WTC11 (cell line): ENCODE results near the gene ALK. TPM values are rescaled to one million over a fixed set of nuclear protein-coding genes. Genes with fewer than 3 reads are reported as not detected.

ENCODE experiments used
- ATAC-seq: fragments of 200-7000 bp; cut with Tn5 transposase; 2 replicates; pipeline ENCODE4 v1.10.0; 2021; ENCODE audit warnings: mild to moderate bottlenecking, moderate library complexity
- CTCF ChIA-PET: fragments of 300-600 bp; sonication (Branson Sonifier 250); formaldehyde crosslinking; loops from one replicate; lab custom pipeline; 2021; ENCODE audit warnings: antibody characterized with exemption; lab: Charles Lee
- POLR2A ChIA-PET: fragments of 350-600 bp; sonication (Branson Sonifier 250); formaldehyde crosslinking; loops from one replicate; lab custom pipeline; 2021; ENCODE audit warnings: antibody characterized with exemption; lab: Charles Lee
- DNase-seq: peaks from one replicate; pipeline ENCODE4 v3.0.0; 2021; ENCODE audit warnings: low spot score
- H3K27ac Mint-ChIP-seq: 2 replicates; pipeline ENCODE4 v1.8.0; 2021; ENCODE audit warnings: mixed read lengths
- H3K27me3 Mint-ChIP-seq: 2 replicates; pipeline ENCODE4 v1.8.0; 2021; ENCODE audit warnings: low read depth, mild to moderate bottlenecking, moderate library complexity, mixed read lengths
- H3K36me3 Mint-ChIP-seq: 2 replicates; pipeline ENCODE4 v1.8.0; 2021; ENCODE audit warnings: mixed read lengths
- H3K4me1 Mint-ChIP-seq: 2 replicates; pipeline ENCODE4 v1.8.0; 2022; ENCODE audit warnings: mixed read lengths
- H3K4me3 Mint-ChIP-seq: 2 replicates; pipeline ENCODE4 v1.8.0; 2021; ENCODE audit warnings: mild to moderate bottlenecking, moderate library complexity, mixed read lengths
- H3K9me3 Mint-ChIP-seq: 2 replicates; pipeline ENCODE4 v1.8.0; 2021; ENCODE audit warnings: mixed read lengths
- CREM ChIP-seq: sonication (generic); formaldehyde crosslinking; IDR thresholded peaks from 2 replicates; pipeline ENCODE4 v1.8.1; 2022; ENCODE audit warnings: mild to moderate bottlenecking, missing genetic modification reagents, moderate library complexity
- EMX1 ChIP-seq: fragments of 250-450 bp; sonication (Bioruptor Pico); IDR thresholded peaks from 2 replicates; pipeline ENCODE4 v1.8.0; 2021; ENCODE audit warnings: mild to moderate bottlenecking
- FOXP1 ChIP-seq: sonication (generic); formaldehyde crosslinking; IDR thresholded peaks from 2 replicates; pipeline ENCODE4 v1.8.0; 2022; ENCODE audit warnings: missing genetic modification reagents, mild to moderate bottlenecking, moderate library complexity, borderline replicate concordance
- GRHL2 ChIP-seq: fragments of 250-450 bp; sonication (Bioruptor Pico); IDR thresholded peaks from 2 replicates; pipeline ENCODE4 v1.8.0; 2022; ENCODE audit warnings: mild to moderate bottlenecking, moderate library complexity; ENCODE audit not compliant: insufficient replicate concordance, severe bottlenecking
- JAZF1 ChIP-seq: fragments of 250-450 bp; sonication (Bioruptor Pico); IDR thresholded peaks from 2 replicates; pipeline ENCODE4 v1.9.0; 2021; ENCODE audit warnings: moderate library complexity, mild to moderate bottlenecking, inconsistent platforms
- JUN ChIP-seq: sonication (generic); formaldehyde crosslinking; IDR thresholded peaks from 2 replicates; pipeline ENCODE4 v1.8.0; 2023; ENCODE audit warnings: mild to moderate bottlenecking, missing genetic modification reagents
- MXD4 ChIP-seq: fragments of 250-450 bp; sonication (Bioruptor Pico); IDR thresholded peaks from 2 replicates; pipeline ENCODE4 v1.8.0; 2021; ENCODE audit warnings: mild to moderate bottlenecking, moderate library complexity, borderline replicate concordance
- OVOL2 ChIP-seq: fragments of 250-450 bp; sonication (Bioruptor Pico); IDR thresholded peaks from 2 replicates; pipeline ENCODE4 v1.9.0; 2021; ENCODE audit warnings: mild to moderate bottlenecking, borderline replicate concordance
- RELA ChIP-seq: sonication (generic); formaldehyde crosslinking; IDR thresholded peaks from 2 replicates; pipeline ENCODE4 v1.8.1; 2022; ENCODE audit warnings: missing genetic modification reagents, mild to moderate bottlenecking, borderline replicate concordance
- SMAD4 ChIP-seq: sonication (generic); formaldehyde crosslinking; IDR thresholded peaks from 2 replicates; pipeline ENCODE4 v1.8.0; 2022; ENCODE audit warnings: mild to moderate bottlenecking, missing genetic modification reagents
- TEAD1 ChIP-seq: sonication (generic); formaldehyde crosslinking; IDR thresholded peaks from 2 replicates; pipeline ENCODE4 v1.8.0; 2022; ENCODE audit warnings: mild to moderate bottlenecking, missing genetic modification reagents
- TEAD4 ChIP-seq: sonication (generic); formaldehyde crosslinking; IDR thresholded peaks from 2 replicates; pipeline ENCODE4 v1.8.0; 2022; ENCODE audit warnings: mild to moderate bottlenecking, missing genetic modification reagents
- total RNA-seq: library from RNA; stranded (reverse); gene quantifications from 3 replicates; pipeline ENCODE4 v1.2.3, GENCODE V29; 2021
- TF ChIP-seq, protein P1 (sequence below): fragments of 250-450 bp; sonication (Bioruptor Pico); IDR thresholded peaks from 2 replicates; pipeline ENCODE4 v1.9.0; 2021; ENCODE audit warnings: mild to moderate bottlenecking, borderline replicate concordance
- TF ChIP-seq, protein P2 (sequence below): sonication (generic); formaldehyde crosslinking; IDR thresholded peaks from 2 replicates; pipeline ENCODE4 v1.8.0; 2023; ENCODE audit warnings: missing genetic modification reagents
- TF ChIP-seq, protein P3 (sequence below): sonication (generic); formaldehyde crosslinking; IDR thresholded peaks from 2 replicates; pipeline ENCODE4 v1.8.1; 2022; ENCODE audit warnings: low read depth, mild to moderate bottlenecking, moderate library complexity, missing genetic modification reagents, borderline replicate concordance
- TF ChIP-seq, protein P4 (sequence below): sonication (generic); formaldehyde crosslinking; IDR thresholded peaks from 2 replicates; pipeline ENCODE4 v1.8.0; 2022; ENCODE audit warnings: missing genetic modification reagents
- TF ChIP-seq, protein P5 (sequence below): sonication (generic); formaldehyde crosslinking; IDR thresholded peaks from 2 replicates; pipeline ENCODE4 v1.8.0; 2022; ENCODE audit warnings: mild to moderate bottlenecking, missing genetic modification reagents
- TF ChIP-seq, protein P6 (sequence below): sonication (generic); formaldehyde crosslinking; IDR thresholded peaks from 2 replicates; pipeline ENCODE4 v1.8.1; 2022; ENCODE audit warnings: missing genetic modification reagents, borderline replicate concordance
- TF ChIP-seq, protein P7 (sequence below): sonication (generic); formaldehyde crosslinking; IDR thresholded peaks from 2 replicates; pipeline ENCODE4 v1.8.0; 2022; ENCODE audit warnings: mild to moderate bottlenecking, missing genetic modification reagents
- TF ChIP-seq, protein P8 (sequence below): sonication (generic); formaldehyde crosslinking; IDR thresholded peaks from 2 replicates; pipeline ENCODE4 v1.8.0; 2023; ENCODE audit warnings: mild to moderate bottlenecking, missing genetic modification reagents

ALK gene
- total RNA-seq, 1 experiment from 2014 or later: not detected

DNA sequence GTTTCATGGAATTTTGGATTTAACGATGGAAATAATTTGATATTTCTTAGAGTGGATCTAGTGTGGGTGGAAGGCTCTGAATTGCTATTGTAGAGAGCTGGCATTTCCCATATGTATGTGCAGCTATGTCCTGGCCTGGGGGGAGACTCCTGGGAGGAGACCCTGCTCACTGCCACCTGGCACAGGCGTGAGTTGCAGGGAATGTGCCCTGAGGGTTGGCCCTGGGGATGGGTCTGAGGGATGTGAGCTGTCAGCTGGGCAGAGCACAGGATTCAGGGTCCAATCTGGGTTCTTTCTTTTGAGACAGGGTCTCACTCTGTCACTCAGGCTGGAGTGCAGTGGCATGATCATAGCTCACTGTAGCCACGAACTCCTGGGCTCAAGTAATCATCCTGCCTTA, 686.0 kb downstream of the ALK start (continued):
- TF ChIP-seq, protein P1, sequence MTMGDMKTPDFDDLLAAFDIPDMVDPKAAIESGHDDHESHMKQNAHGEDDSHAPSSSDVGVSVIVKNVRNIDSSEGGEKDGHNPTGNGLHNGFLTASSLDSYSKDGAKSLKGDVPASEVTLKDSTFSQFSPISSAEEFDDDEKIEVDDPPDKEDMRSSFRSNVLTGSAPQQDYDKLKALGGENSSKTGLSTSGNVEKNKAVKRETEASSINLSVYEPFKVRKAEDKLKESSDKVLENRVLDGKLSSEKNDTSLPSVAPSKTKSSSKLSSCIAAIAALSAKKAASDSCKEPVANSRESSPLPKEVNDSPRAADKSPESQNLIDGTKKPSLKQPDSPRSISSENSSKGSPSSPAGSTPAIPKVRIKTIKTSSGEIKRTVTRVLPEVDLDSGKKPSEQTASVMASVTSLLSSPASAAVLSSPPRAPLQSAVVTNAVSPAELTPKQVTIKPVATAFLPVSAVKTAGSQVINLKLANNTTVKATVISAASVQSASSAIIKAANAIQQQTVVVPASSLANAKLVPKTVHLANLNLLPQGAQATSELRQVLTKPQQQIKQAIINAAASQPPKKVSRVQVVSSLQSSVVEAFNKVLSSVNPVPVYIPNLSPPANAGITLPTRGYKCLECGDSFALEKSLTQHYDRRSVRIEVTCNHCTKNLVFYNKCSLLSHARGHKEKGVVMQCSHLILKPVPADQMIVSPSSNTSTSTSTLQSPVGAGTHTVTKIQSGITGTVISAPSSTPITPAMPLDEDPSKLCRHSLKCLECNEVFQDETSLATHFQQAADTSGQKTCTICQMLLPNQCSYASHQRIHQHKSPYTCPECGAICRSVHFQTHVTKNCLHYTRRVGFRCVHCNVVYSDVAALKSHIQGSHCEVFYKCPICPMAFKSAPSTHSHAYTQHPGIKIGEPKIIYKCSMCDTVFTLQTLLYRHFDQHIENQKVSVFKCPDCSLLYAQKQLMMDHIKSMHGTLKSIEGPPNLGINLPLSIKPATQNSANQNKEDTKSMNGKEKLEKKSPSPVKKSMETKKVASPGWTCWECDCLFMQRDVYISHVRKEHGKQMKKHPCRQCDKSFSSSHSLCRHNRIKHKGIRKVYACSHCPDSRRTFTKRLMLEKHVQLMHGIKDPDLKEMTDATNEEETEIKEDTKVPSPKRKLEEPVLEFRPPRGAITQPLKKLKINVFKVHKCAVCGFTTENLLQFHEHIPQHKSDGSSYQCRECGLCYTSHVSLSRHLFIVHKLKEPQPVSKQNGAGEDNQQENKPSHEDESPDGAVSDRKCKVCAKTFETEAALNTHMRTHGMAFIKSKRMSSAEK (CRISPR knock-in tag): no peak
- TF ChIP-seq, all 79 proteins: peak for 0

DNA sequence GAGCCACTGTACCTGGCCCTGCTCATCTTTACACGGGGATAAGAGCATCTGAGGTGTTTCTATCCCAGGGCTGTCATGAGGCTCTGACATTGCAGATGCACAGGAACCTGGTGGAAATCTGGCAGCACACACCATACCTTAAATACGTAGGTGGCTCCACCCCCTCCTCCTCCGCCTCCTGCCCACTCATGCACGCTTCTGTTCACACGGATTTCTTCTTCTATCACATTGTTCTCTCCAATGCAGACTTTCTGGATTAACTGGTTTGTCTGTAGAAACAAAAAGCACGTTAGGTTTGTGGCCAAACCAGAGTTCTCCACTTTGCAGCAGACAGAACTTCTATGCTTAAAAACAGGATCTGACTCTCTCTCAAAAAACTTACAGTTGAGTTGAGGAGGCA, 688.0 kb downstream of the ALK start:
- no peak overlapping the region for H3K27ac Mint-ChIP-seq
- H3K36me3 Mint-ChIP-seq: no peaks in the 10 kb centered on the region
- TF ChIP-seq FOXP1 (CRISPR knock-in tag) (no peak), JAZF1 (CRISPR knock-in tag) (no peak), SMAD4 (CRISPR knock-in tag) (no peak), TEAD1 (CRISPR knock-in tag) (no peak), GRHL2 (no peak), MXD4 (CRISPR knock-in tag) (no peak), OVOL2 (CRISPR knock-in tag) (no peak), JUN (CRISPR knock-in tag) (no peak), TEAD4 (CRISPR knock-in tag) (no peak), CREM (CRISPR knock-in tag) (no peak), EMX1 (no peak), RELA (CRISPR knock-in tag) (no peak)
- TF ChIP-seq, protein P2, sequence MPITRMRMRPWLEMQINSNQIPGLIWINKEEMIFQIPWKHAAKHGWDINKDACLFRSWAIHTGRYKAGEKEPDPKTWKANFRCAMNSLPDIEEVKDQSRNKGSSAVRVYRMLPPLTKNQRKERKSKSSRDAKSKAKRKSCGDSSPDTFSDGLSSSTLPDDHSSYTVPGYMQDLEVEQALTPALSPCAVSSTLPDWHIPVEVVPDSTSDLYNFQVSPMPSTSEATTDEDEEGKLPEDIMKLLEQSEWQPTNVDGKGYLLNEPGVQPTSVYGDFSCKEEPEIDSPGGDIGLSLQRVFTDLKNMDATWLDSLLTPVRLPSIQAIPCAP: no peak
- TF ChIP-seq, protein P3, sequence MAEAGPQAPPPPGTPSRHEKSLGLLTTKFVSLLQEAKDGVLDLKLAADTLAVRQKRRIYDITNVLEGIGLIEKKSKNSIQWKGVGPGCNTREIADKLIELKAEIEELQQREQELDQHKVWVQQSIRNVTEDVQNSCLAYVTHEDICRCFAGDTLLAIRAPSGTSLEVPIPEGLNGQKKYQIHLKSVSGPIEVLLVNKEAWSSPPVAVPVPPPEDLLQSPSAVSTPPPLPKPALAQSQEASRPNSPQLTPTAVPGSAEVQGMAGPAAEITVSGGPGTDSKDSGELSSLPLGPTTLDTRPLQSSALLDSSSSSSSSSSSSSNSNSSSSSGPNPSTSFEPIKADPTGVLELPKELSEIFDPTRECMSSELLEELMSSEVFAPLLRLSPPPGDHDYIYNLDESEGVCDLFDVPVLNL (CRISPR knock-in tag): no peak
- TF ChIP-seq, protein P4, sequence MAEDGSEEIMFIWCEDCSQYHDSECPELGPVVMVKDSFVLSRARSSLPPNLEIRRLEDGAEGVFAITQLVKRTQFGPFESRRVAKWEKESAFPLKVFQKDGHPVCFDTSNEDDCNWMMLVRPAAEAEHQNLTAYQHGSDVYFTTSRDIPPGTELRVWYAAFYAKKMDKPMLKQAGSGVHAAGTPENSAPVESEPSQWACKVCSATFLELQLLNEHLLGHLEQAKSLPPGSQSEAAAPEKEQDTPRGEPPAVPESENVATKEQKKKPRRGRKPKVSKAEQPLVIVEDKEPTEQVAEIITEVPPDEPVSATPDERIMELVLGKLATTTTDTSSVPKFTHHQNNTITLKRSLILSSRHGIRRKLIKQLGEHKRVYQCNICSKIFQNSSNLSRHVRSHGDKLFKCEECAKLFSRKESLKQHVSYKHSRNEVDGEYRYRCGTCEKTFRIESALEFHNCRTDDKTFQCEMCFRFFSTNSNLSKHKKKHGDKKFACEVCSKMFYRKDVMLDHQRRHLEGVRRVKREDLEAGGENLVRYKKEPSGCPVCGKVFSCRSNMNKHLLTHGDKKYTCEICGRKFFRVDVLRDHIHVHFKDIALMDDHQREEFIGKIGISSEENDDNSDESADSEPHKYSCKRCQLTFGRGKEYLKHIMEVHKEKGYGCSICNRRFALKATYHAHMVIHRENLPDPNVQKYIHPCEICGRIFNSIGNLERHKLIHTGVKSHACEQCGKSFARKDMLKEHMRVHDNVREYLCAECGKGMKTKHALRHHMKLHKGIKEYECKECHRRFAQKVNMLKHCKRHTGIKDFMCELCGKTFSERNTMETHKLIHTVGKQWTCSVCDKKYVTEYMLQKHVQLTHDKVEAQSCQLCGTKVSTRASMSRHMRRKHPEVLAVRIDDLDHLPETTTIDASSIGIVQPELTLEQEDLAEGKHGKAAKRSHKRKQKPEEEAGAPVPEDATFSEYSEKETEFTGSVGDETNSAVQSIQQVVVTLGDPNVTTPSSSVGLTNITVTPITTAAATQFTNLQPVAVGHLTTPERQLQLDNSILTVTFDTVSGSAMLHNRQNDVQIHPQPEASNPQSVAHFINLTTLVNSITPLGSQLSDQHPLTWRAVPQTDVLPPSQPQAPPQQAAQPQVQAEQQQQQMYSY: no peak
- TF ChIP-seq, protein P5, sequence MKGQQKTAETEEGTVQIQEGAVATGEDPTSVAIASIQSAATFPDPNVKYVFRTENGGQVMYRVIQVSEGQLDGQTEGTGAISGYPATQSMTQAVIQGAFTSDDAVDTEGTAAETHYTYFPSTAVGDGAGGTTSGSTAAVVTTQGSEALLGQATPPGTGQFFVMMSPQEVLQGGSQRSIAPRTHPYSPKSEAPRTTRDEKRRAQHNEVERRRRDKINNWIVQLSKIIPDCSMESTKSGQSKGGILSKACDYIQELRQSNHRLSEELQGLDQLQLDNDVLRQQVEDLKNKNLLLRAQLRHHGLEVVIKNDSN (CRISPR knock-in tag): no peak
- TF ChIP-seq, protein P6, sequence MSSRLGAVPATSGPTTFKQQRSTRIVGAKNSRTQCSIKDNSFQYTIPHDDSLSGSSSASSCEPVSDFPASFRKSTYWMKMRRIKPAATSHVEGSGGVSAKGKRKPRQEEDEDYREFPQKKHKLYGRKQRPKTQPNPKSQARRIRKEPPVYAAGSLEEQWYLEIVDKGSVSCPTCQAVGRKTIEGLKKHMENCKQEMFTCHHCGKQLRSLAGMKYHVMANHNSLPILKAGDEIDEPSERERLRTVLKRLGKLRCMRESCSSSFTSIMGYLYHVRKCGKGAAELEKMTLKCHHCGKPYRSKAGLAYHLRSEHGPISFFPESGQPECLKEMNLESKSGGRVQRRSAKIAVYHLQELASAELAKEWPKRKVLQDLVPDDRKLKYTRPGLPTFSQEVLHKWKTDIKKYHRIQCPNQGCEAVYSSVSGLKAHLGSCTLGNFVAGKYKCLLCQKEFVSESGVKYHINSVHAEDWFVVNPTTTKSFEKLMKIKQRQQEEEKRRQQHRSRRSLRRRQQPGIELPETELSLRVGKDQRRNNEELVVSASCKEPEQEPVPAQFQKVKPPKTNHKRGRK: no peak
- TF ChIP-seq, protein P7, sequence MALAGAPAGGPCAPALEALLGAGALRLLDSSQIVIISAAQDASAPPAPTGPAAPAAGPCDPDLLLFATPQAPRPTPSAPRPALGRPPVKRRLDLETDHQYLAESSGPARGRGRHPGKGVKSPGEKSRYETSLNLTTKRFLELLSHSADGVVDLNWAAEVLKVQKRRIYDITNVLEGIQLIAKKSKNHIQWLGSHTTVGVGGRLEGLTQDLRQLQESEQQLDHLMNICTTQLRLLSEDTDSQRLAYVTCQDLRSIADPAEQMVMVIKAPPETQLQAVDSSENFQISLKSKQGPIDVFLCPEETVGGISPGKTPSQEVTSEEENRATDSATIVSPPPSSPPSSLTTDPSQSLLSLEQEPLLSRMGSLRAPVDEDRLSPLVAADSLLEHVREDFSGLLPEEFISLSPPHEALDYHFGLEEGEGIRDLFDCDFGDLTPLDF (CRISPR knock-in tag): no peak
- TF ChIP-seq, protein P8, sequence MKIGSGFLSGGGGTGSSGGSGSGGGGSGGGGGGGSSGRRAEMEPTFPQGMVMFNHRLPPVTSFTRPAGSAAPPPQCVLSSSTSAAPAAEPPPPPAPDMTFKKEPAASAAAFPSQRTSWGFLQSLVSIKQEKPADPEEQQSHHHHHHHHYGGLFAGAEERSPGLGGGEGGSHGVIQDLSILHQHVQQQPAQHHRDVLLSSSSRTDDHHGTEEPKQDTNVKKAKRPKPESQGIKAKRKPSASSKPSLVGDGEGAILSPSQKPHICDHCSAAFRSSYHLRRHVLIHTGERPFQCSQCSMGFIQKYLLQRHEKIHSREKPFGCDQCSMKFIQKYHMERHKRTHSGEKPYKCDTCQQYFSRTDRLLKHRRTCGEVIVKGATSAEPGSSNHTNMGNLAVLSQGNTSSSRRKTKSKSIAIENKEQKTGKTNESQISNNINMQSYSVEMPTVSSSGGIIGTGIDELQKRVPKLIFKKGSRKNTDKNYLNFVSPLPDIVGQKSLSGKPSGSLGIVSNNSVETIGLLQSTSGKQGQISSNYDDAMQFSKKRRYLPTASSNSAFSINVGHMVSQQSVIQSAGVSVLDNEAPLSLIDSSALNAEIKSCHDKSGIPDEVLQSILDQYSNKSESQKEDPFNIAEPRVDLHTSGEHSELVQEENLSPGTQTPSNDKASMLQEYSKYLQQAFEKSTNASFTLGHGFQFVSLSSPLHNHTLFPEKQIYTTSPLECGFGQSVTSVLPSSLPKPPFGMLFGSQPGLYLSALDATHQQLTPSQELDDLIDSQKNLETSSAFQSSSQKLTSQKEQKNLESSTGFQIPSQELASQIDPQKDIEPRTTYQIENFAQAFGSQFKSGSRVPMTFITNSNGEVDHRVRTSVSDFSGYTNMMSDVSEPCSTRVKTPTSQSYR (CRISPR knock-in tag): no peak
- DNase-seq (no peak), ATAC-seq (no peak)
- no peaks in the 10 kb centered on the region; the same call in 1 of the 2 replicates for H3K27me3 Mint-ChIP-seq
- H3K4me1 Mint-ChIP-seq: no peaks in the 10 kb centered on the region
- H3K4me3 Mint-ChIP-seq: no peak overlapping the region
- ChIA-PET CTCF (no interaction called here), POLR2A (no interaction called here)
- no peaks in the 10 kb centered on the region for H3K9me3 Mint-ChIP-seq
